K562 (cell line): ENCODE measurements around the gene MAN2A1. TPM values are rescaled to one million over a fixed set of nuclear protein-coding genes. Genes with fewer than 3 reads are reported as not detected.

Experiments
- ATAC-seq: fragments of 200-7000 bp; cut with Tn5 transposase; 3 replicates; pipeline ENCODE4 v1.9.1; 2020; ENCODE audit warnings: moderate library complexity
- BruUV-seq: library from RNA; stranded (reverse); fragments of 400-500 nt; replicated peaks from 2 replicates; lab custom pipeline; 2021; lab: Mats Ljungman, UMichigan
- CTCF ChIA-PET: fragments of 300-600 bp; formaldehyde crosslinking; extraction: SDS; loops from one replicate; lab custom pipeline; 2021; ENCODE audit warnings: low intra/inter-chr PET ratio; lab: Yijun Ruan, JAX
- POLR2A ChIA-PET: fragments of 300-600, 350-650 bp; sonication (Branson Sonifier 250); formaldehyde crosslinking; extraction: SDS; loops from one replicate; lab custom pipeline; 2021; ENCODE audit warnings: antibody characterized with exemption, inconsistent platforms; lab: Yijun Ruan, JAX
- DNase-seq, 4 experiments: peaks; one replicate each; pipeline versions ENCODE4 v3.0.0 to v3.0.0-alpha.2; 2011 to 2018; ENCODE audit warnings: low spot score in 3 of 4, mixed read lengths in 3 of 4; ENCODE audit errors: extremely low read depth in 1 of 4
- FAIRE-seq: peaks from 2 replicates; lab custom pipeline; 2011; peaks lifted over from hg19 to GRCh38; lab: Jason Lieb, UNC
- H2AFZ ChIP-seq: 2 replicates; pipeline ENCODE4 v1.6.0; 2011; ENCODE audit warnings: low read depth, low read length, control low read depth, inconsistent platforms
- H3K27ac ChIP-seq: fragments of 200-600 bp; 3 replicates; pipeline ENCODE4 v1.8.0; 2011; ENCODE audit warnings: low read depth, mild to moderate bottlenecking, control low read depth, inconsistent platforms, low read length, moderate library complexity, mixed read lengths; ENCODE audit errors: extremely low read depth
- H3K27me3 ChIP-seq, 2 experiments: fragments of 300-600 bp in 1 of 2; 2 replicates in 1 of 2; 3 replicates in 1 of 2; pipeline versions ENCODE4 v1.6.0 to v1.8.0; 2011; ENCODE audit warnings: inconsistent platforms in 2 of 2, low read length in 2 of 2, mild to moderate bottlenecking in 1 of 2, mixed read lengths in 1 of 2, moderate library complexity in 1 of 2; ENCODE audit not compliant: control insufficient read depth in 2 of 2, insufficient read depth in 2 of 2
- H3K36me3 ChIP-seq: fragments of 300-600 bp; 3 replicates; pipeline ENCODE4 v1.8.0; 2011; ENCODE audit warnings: mild to moderate bottlenecking, low read length, inconsistent platforms; ENCODE audit not compliant: control insufficient read depth, insufficient read depth
- H3K4me1 ChIP-seq, 2 experiments: fragments of 200-600 bp in 1 of 2; replicated peaks in 1 of 2; 2 replicates in 1 of 2; 3 replicates in 1 of 2; pipeline versions ENCODE4 v1.5.1 to v1.8.0; 2011; ENCODE audit warnings: inconsistent platforms in 2 of 2, low read length in 2 of 2, mild to moderate bottlenecking in 1 of 2, mixed read lengths in 1 of 2, moderate library complexity in 1 of 2; ENCODE audit not compliant: control insufficient read depth in 2 of 2, insufficient read depth in 2 of 2
- H3K4me2 ChIP-seq: 2 replicates; pipeline ENCODE4 v1.6.1; 2011; ENCODE audit warnings: low read length, control low read depth, inconsistent platforms, mixed read lengths; ENCODE audit not compliant: insufficient read depth
- H3K4me3 ChIP-seq: fragments of 200-600 bp; sonication (generic), shearing (Covaris generic); 2 replicates; pipeline ENCODE4 v1.5.1; 2016; ENCODE audit warnings: control low read depth, inconsistent platforms
- H3K79me2 ChIP-seq: fragments of 200-600 bp; 3 replicates; pipeline ENCODE4 v1.8.0; 2011; ENCODE audit warnings: low read length, inconsistent platforms; ENCODE audit not compliant: control insufficient read depth, insufficient read depth
- H3K9ac ChIP-seq, 2 experiments: 2 replicates each; pipeline versions ENCODE4 v1.6.0 to v1.6.1; 2011; ENCODE audit warnings: low read depth in 2 of 2, low read length in 2 of 2, control low read depth in 1 of 2, inconsistent platforms in 1 of 2, mild to moderate bottlenecking in 1 of 2, mixed read lengths in 1 of 2; ENCODE audit not compliant: insufficient read depth in 1 of 2
- H3K9me1 ChIP-seq: one replicate; pipeline ENCODE4 v1.6.0; 2011; ENCODE audit warnings: inconsistent platforms, mild to moderate bottlenecking, low read length, moderate library complexity; ENCODE audit not compliant: control insufficient read depth, insufficient read depth
- H3K9me3 ChIP-seq: replicated peaks from 2 replicates; pipeline ENCODE4 v1.5.1; 2011; ENCODE audit warnings: low read depth, low read length, inconsistent platforms; ENCODE audit not compliant: control insufficient read depth, insufficient read depth
- H4K20me1 ChIP-seq: replicated peaks from 2 replicates; pipeline ENCODE4 v1.6.1; 2011; ENCODE audit warnings: low read length, inconsistent platforms, mixed read lengths; ENCODE audit not compliant: control insufficient read depth, insufficient read depth
- ARHGAP35 ChIP-seq: fragments of 450-650 bp; IDR thresholded peaks from 2 replicates; pipeline ENCODE4 v1.6.1; 2018; ENCODE audit not compliant: partially characterized antibody
- HDAC3 ChIP-seq: fragments of 450-650 bp; IDR thresholded peaks from 2 replicates; pipeline ENCODE4 v1.6.1; 2018; ENCODE audit warnings: borderline replicate concordance, mild to moderate bottlenecking, moderate library complexity; ENCODE audit not compliant: partially characterized antibody
- ILF3 ChIP-seq: fragments of 450-650 bp; IDR thresholded peaks from 2 replicates; pipeline ENCODE4 v1.6.1; 2018; ENCODE audit warnings: antibody characterized with exemption, mild to moderate bottlenecking, moderate library complexity, borderline replicate concordance
- SRSF1 ChIP-seq: fragments of 200-400 bp; formaldehyde crosslinking; IDR thresholded peaks from 2 replicates; pipeline ENCODE4 v1.6.1; 2017; ENCODE audit warnings: mild to moderate bottlenecking, low read depth, low read length, moderate library complexity
- TAF1 ChIP-seq: IDR thresholded peaks from 2 replicates; pipeline ENCODE4 v1.6.1; 2011; ENCODE audit warnings: mild to moderate bottlenecking, low read length, moderate library complexity; ENCODE audit not compliant: insufficient read depth, control insufficient read depth, severe bottlenecking; ENCODE audit errors: extremely low read depth
- XRCC4 ChIP-seq: IDR thresholded peaks from one replicate; pipeline ENCODE4 v1.6.1; 2011; ENCODE audit not compliant: insufficient read depth, insufficient read length; ENCODE audit errors: extremely low read depth
- in situ Hi-C: fragments of 300-500 bp; cut with MboI; formaldehyde crosslinking; loops from 4 replicates; pipeline ENCODE4 v1.15.0; 2018; ENCODE audit warnings: inconsistent platforms, mixed read lengths
- intact Hi-C: fragments of 100-400 bp; cut with micrococcal nuclease; formaldehyde crosslinking; loops from 2 replicates; pipeline ENCODE4 v1.14.2; 2022
- polyA plus RNA-seq, 8 experiments: library from polyadenylated mRNA; depleted of rRNA in 4 of 8; stranded (reverse) in 5 of 8; unstranded in 3 of 8; fragments of >200 nt; fragmentation: Nextera tagmentation in 2 of 8; fragmentation: Illumina TruSeq in 1 of 8; extraction: Ambion mirVana in 2 of 8; extraction: Trizol in 1 of 8; gene quantifications; 2 replicates each; pipeline versions ENCODE4 v1.2.1 to v1.2.3, GENCODE V29; 2011 to 2014; ENCODE audit warnings: inconsistent platforms in 1 of 8, missing spikeins in 1 of 8
- total RNA-seq, 7 experiments: library from RNA; depleted of rRNA in 6 of 7; stranded (reverse); fragments of >200 nt in 6 of 7; fragmentation: Illumina TruSeq in 2 of 7; extraction: Trizol in 2 of 7; gene quantifications; 2 replicates each; pipeline versions ENCODE4 v1.2.1 to v1.2.3, GENCODE V29; 2011 to 2021; ENCODE audit warnings: low replicate concordance in 1 of 7
- TF ChIP-seq, protein P1 (sequence below), 2 experiments: fragments of 450-650 bp in 1 of 2; IDR thresholded peaks; 2 replicates each; pipeline ENCODE4 v1.6.1; 2011 to 2017; ENCODE audit warnings: low read depth in 2 of 2, antibody characterized with exemption in 1 of 2, borderline replicate concordance in 1 of 2, low read length in 1 of 2, mild to moderate bottlenecking in 1 of 2, mixed read lengths in 1 of 2; ENCODE audit not compliant: control insufficient read depth in 1 of 2
- TF ChIP-seq, protein P2 (sequence below): fragments of 250-450 bp; sonication (Bioruptor Pico); IDR thresholded peaks from 2 replicates; pipeline ENCODE4 v1.8.0; 2022; ENCODE audit warnings: moderate library complexity, mild to moderate bottlenecking, inconsistent platforms
- TF ChIP-seq, protein P3 (sequence below): fragments of 450-650 bp; IDR thresholded peaks from 2 replicates; pipeline ENCODE4 v1.6.1; 2016; ENCODE audit warnings: borderline replicate concordance
- TF ChIP-seq, protein P4 (sequence below): sonication (generic); formaldehyde crosslinking; IDR thresholded peaks from 2 replicates; pipeline ENCODE4 v1.8.0; 2022; ENCODE audit warnings: mild to moderate bottlenecking, missing genetic modification reagents
- TF ChIP-seq, protein P5 (sequence below): conservative IDR thresholded peaks from 2 replicates; pipeline ENCODE4 v1.6.1; 2011; ENCODE audit warnings: low read depth, mild to moderate bottlenecking, low read length; ENCODE audit not compliant: control insufficient read depth

Gene MAN2A1
- total and polyA plus RNA-seq, 9 of the 15 experiments (the other 6 are each of a cell fraction or from before 2014, with no cell fraction given): 5.2 to 32.0 (median 19.8) TPM

DNA sequence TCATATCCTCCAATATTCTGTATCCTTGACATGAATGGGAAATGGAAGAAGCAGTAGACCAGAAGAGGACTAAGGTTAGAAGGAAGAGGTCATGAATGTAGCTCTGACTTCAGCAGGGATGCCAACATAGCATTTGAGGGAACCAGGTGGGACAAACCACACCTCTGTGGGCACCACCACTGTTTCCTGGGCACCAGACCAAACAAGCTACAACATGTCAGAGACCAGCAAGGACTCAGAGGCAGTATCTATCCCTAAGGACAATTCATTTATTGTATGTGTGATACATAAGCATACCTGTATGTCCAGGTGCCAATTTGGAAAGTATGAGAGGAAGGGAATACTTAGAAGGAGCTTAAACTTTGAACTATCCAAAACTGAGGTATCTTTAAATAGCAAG is 192.8 kb downstream of the MAN2A1 start:
- TF ChIP-seq, protein P1, sequence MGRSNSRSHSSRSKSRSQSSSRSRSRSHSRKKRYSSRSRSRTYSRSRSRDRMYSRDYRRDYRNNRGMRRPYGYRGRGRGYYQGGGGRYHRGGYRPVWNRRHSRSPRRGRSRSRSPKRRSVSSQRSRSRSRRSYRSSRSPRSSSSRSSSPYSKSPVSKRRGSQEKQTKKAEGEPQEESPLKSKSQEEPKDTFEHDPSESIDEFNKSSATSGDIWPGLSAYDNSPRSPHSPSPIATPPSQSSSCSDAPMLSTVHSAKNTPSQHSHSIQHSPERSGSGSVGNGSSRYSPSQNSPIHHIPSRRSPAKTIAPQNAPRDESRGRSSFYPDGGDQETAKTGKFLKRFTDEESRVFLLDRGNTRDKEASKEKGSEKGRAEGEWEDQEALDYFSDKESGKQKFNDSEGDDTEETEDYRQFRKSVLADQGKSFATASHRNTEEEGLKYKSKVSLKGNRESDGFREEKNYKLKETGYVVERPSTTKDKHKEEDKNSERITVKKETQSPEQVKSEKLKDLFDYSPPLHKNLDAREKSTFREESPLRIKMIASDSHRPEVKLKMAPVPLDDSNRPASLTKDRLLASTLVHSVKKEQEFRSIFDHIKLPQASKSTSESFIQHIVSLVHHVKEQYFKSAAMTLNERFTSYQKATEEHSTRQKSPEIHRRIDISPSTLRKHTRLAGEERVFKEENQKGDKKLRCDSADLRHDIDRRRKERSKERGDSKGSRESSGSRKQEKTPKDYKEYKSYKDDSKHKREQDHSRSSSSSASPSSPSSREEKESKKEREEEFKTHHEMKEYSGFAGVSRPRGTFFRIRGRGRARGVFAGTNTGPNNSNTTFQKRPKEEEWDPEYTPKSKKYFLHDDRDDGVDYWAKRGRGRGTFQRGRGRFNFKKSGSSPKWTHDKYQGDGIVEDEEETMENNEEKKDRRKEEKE (IDR thresholded peaks at IDR 0.05; ENCODE audit: borderline replicate concordance in 1 of 2, control insufficient read depth in 1 of 2, low read depth in 2 of 2, low read length in 1 of 2): no peak
- TF ChIP-seq XRCC4: no peak
- TF ChIP-seq, protein P2, sequence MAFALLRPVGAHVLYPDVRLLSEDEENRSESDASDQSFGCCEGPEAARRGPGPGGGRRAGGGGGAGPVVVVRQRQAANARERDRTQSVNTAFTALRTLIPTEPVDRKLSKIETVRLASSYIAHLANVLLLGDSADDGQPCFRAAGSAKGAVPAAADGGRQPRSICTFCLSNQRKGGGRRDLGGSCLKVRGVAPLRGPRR (CRISPR knock-in tag): no peak
- no peak for TF ChIP-seq SRSF1
- TF ChIP-seq, protein P3, sequence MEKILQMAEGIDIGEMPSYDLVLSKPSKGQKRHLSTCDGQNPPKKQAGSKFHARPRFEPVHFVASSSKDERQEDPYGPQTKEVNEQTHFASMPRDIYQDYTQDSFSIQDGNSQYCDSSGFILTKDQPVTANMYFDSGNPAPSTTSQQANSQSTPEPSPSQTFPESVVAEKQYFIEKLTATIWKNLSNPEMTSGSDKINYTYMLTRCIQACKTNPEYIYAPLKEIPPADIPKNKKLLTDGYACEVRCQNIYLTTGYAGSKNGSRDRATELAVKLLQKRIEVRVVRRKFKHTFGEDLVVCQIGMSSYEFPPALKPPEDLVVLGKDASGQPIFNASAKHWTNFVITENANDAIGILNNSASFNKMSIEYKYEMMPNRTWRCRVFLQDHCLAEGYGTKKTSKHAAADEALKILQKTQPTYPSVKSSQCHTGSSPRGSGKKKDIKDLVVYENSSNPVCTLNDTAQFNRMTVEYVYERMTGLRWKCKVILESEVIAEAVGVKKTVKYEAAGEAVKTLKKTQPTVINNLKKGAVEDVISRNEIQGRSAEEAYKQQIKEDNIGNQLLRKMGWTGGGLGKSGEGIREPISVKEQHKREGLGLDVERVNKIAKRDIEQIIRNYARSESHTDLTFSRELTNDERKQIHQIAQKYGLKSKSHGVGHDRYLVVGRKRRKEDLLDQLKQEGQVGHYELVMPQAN: no peak
- TF ChIP-seq, protein P4, sequence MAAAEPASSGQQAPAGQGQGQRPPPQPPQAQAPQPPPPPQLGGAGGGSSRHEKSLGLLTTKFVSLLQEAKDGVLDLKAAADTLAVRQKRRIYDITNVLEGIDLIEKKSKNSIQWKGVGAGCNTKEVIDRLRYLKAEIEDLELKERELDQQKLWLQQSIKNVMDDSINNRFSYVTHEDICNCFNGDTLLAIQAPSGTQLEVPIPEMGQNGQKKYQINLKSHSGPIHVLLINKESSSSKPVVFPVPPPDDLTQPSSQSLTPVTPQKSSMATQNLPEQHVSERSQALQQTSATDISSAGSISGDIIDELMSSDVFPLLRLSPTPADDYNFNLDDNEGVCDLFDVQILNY (CRISPR knock-in tag): no peak
- TF ChIP-seq TAF1: no peak
- TF ChIP-seq, protein P5, sequence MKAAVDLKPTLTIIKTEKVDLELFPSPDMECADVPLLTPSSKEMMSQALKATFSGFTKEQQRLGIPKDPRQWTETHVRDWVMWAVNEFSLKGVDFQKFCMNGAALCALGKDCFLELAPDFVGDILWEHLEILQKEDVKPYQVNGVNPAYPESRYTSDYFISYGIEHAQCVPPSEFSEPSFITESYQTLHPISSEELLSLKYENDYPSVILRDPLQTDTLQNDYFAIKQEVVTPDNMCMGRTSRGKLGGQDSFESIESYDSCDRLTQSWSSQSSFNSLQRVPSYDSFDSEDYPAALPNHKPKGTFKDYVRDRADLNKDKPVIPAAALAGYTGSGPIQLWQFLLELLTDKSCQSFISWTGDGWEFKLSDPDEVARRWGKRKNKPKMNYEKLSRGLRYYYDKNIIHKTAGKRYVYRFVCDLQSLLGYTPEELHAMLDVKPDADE: no peak
- TF ChIP-seq ARHGAP35: no peak
- no peak for TF ChIP-seq HDAC3
- no peak for TF ChIP-seq ILF3
- TF ChIP-seq, all 486 proteins: peak for 0
- Histone ChIP-seq H4K20me1 (no peaks in the 10 kb centered on the region), H3K9me3 (no peaks in the 10 kb centered on the region), H3K27ac (no peak overlapping the region), H2AFZ (no peak overlapping the region), H3K9ac (no peak overlapping the region), H3K9me1 (no peaks in the 10 kb centered on the region), H3K27me3 (peaks cover 12 to 28% of the 10 kb centered on the region in 2 experiments; a peak in 4 of 5 replicates), H3K4me1 (no peaks in the 10 kb centered on the region; a peak in 1 of 5 replicates), H3K36me3 (no peaks in the 10 kb centered on the region), H3K4me3 (no peak overlapping the region), H3K79me2 (no peaks in the 10 kb centered on the region), H3K4me2 (no peak overlapping the region)
- ChIA-PET CTCF (no interaction called here), POLR2A (no interaction called here)
- DNase-seq: no peak
- intact Hi-C loops: no loop called here
- in situ Hi-C loops: no loop called here
- FAIRE-seq: no peak
- no TSS peak for BruUV-seq
- ATAC-seq: no peak
